ENCODE measurements around the gene PPP1R12C.

The PPP1R12C gene

GRCh38 chr19:55041627-55042343, 75.7 kb downstream of the PPP1R12C start:
- peak; percentile 75 for DNase-seq

GRCh38 chr19:55041244-55041626, 76.2 kb downstream of the PPP1R12C start:
- DNase-seq = no peak

All from GDM1 (cell line).